Effector memory CD8-positive, alpha-beta T cell (primary cell): ENCODE measurements around the gene OR6T1.

ENCODE experiments used
- ATAC-seq: fragments of 150-1000 bp; cut with Tn5 transposase; replicated peaks from 2 replicates; pipeline ENCODE4 v1.10.0; 2021; ENCODE audit warnings: mild to moderate bottlenecking, moderate library complexity
- DNase-seq, 3 experiments: peaks; one replicate each; pipeline ENCODE4 v3.0.0; 2021
- H3K27ac Mint-ChIP-seq, 2 donors: one replicate each; pipeline ENCODE4 v1.8.0; 2022; ENCODE audit warnings: mild to moderate bottlenecking in 2 of 2, mixed read lengths in 2 of 2, moderate library complexity in 2 of 2
- H3K27me3 Mint-ChIP-seq, 2 donors: one replicate each; pipeline ENCODE4 v1.8.0; 2022; ENCODE audit warnings: mixed read lengths in 2 of 2
- H3K36me3 Mint-ChIP-seq: one replicate; pipeline ENCODE4 v1.8.0; 2022; ENCODE audit warnings: mild to moderate bottlenecking, moderate library complexity, mixed read lengths; ENCODE audit not compliant: insufficient read depth
- H3K4me1 Mint-ChIP-seq, 2 donors: one replicate each; pipeline ENCODE4 v1.8.0; 2022; ENCODE audit warnings: low read depth in 2 of 2, mixed read lengths in 2 of 2
- H3K4me3 Mint-ChIP-seq, 2 donors: one replicate each; pipeline ENCODE4 v1.8.0; 2022; ENCODE audit warnings: mild to moderate bottlenecking in 2 of 2, mixed read lengths in 2 of 2, moderate library complexity in 2 of 2
- H3K9me3 Mint-ChIP-seq, 2 donors: one replicate each; pipeline ENCODE4 v1.8.0; 2022; ENCODE audit warnings: mixed read lengths in 2 of 2
- total RNA-seq, 9 experiments: gene quantifications; one replicate each; lab custom pipeline; 2026; lab: John Stamatoyannopoulos, UW

OR6T1 gene, protein sequence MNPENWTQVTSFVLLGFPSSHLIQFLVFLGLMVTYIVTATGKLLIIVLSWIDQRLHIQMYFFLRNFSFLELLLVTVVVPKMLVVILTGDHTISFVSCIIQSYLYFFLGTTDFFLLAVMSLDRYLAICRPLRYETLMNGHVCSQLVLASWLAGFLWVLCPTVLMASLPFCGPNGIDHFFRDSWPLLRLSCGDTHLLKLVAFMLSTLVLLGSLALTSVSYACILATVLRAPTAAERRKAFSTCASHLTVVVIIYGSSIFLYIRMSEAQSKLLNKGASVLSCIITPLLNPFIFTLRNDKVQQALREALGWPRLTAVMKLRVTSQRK
- 0 reads per million in 9 experiments for total RNA-seq

DNA sequence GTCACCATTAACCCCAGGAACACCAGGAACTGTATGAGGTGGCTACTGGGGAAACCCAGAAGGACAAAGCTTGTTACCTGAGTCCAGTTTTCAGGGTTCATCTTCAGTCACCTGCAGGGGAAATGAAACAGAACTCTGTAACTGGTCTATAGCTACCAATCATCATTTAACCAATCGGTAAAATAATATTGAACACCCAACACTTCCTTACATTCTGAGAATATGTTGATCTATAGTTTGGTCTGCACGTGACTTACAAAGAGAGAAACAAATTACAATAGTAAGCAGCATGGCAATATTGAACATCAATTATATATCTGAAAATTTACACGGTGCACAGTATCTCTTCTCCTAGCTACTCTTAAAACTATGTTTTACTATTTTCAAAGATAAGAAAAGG is at the start of gene OR6T1:
OR6T1 (minus strand) TSS at position 101 of the 400 bp plus-strand sequence; CDS start at position 101, 0 bp downstream.
- H3K27ac Mint-ChIP-seq: no peak within 1 kb of the TSS
- H3K36me3 Mint-ChIP-seq: no peaks in the 10 kb centered on the region
- no peaks in the 10 kb centered on the region for H3K4me1 Mint-ChIP-seq
- H3K27me3 Mint-ChIP-seq: peaks cover 0 to 5% of the 10 kb centered on the region in 2 donors
- no peak for DNase-seq
- peaks cover 9 to 14% of the 10 kb centered on the region in 2 donors for H3K9me3 Mint-ChIP-seq
- no peak for ATAC-seq
- H3K4me3 Mint-ChIP-seq: no peak within 1 kb of the TSS

DNA sequence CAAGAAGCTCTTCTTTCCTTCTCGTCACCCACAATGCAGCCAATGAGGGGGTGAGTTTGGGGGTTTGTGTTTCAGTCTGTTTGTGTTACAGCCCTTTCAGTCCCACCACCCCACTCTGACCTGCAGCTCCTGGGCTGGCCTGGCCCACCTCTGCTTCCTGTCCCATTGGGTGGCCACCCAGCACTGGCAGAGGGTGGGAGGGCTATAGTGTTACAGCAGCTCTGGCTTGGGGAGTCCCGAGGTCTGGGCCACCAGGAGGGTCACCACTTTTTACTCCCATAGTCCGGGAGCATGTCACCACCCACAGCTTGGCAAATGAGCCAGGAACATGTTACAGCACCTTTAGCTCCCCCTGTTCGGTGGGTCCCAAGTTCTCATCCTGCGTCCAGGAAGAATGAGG is 35.7 kb upstream of the OR6T1 start:
- no peaks in the 10 kb centered on the region for H3K36me3 Mint-ChIP-seq
- DNase-seq (no peak), ATAC-seq (no peak)
- peaks cover 20 to 28% of the 10 kb centered on the region in 2 donors for H3K9me3 Mint-ChIP-seq
- H3K27me3 Mint-ChIP-seq: peaks cover 5 to 7% of the 10 kb centered on the region in 2 donors
- no peak overlapping the region for H3K27ac Mint-ChIP-seq
- no peaks in the 10 kb centered on the region for H3K4me1 Mint-ChIP-seq
- H3K4me3 Mint-ChIP-seq: no peak overlapping the region

DNA sequence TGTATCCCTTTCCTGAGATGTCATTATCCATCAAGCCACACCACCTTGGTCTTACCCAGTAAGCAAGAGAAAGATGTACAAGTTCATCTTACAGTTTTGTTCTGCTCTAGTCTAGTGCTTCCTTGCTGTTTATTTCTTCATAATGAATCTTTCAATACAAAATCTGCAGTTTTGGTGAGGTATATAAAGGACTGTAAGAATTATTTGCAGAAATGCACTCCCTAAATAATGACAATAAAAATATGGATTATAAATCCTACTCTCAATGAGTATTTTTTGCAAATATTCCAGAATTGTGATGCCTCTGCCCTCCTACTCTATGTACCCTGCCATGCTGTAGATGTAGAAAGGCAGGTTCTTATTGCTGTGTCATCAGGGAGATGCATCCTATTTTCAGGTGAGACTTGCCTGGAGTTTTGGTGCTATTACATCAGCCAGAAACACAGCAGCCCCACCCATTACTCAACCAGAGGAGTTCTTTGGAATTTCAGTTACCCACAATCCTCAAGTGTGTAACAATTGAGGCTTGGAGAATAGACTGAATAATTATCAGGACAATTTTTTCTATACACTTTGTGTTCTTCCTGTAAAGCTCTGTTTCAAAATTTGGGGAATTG is 34.2 kb upstream of the OR6T1 start, which contains the start of gene OR10S1:
OR10S1 (minus strand) TSS at position 51 of the 617 bp plus-strand sequence. CDS start 117 bp downstream, outside the sequence.
- Mint-ChIP-seq H3K4me1 (no peaks in the 10 kb centered on the region), H3K4me3 (no peak within 1 kb of the TSS), H3K27me3 (peaks cover 5 to 7% of the 10 kb centered on the region in 2 donors), H3K9me3 (peaks cover 10 to 19% of the 10 kb centered on the region in 2 donors), H3K27ac (peak within 1 kb of the TSS in 1 of 2 donors; percentile 28), H3K36me3 (no peaks in the 10 kb centered on the region)
- ATAC-seq (no peak), DNase-seq (no peak)

DNA sequence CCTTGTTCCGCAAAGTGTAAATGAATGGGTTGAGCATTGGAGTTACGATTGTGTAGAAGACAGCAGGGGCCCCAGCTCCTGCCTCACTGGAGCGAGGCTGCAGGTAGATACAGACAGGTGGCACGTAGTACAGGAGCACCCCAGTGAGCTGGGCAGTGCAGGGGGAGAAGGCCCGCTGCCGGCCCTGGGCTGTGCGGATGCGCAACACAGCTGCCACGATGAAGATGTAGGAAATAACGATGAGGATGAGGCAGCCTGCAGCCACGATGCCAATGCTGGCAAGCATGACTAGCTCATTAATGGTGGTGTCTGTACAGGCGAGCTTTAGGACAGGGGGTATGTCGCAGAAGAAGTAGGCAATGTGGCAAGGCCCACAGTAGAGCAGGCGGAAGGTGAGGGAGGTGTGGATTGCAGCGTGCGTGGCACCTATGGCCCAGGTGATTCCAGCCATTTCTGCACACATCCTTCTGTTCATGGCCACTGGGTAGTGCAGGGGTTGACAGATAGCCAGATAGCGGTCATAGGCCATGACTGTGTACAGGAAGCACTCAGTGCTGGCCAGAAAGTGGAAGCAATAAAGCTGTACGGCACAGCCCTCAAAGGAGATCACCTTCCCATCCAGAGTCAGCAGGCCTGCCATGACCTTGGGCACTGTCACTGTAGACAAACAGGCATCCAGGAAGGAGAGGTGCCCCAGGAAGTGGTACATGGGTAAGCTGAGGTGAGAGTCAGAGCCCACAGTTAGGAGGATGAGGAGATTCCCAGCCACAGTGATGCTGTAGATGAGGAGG is 33.3 kb upstream of the OR6T1 start:
- H3K27me3 Mint-ChIP-seq: peaks cover 5 to 7% of the 10 kb centered on the region in 2 donors
- H3K36me3 Mint-ChIP-seq: no peaks in the 10 kb centered on the region
- peaks cover 6 to 10% of the 10 kb centered on the region in 2 donors for H3K9me3 Mint-ChIP-seq
- no peaks in the 10 kb centered on the region for H3K4me1 Mint-ChIP-seq
- no peak overlapping the region for H3K4me3 Mint-ChIP-seq
- ATAC-seq (no peak), DNase-seq (no peak)
- H3K27ac Mint-ChIP-seq: peak overlapping the region in 1 of 2 donors; percentile 28

DNA sequence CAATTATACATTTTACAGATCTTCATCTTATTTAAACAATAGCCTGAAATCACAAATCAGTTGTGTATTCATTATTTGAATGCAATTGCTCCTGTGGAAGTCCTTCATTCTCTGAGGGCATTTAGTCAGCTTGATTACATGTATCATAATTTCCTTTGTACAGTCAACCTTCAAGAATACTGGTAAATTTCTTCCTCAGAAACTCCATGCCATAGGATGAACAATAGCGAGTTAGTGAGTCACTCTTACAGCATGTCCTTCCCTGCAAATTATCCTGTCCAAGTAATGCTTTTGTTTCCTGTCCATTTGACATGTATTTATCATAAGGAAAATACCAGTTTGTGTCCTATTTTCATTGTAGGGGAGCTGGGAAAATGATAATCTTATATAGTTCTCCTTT is 30.2 kb upstream of the OR6T1 start:
- H3K4me3 Mint-ChIP-seq: no peak overlapping the region
- DNase-seq: no peak
- no peaks in the 10 kb centered on the region for H3K4me1 Mint-ChIP-seq
- no peak for ATAC-seq
- peaks cover 5 to 7% of the 10 kb centered on the region in 2 donors for H3K27me3 Mint-ChIP-seq
- H3K36me3 Mint-ChIP-seq: no peaks in the 10 kb centered on the region
- H3K9me3 Mint-ChIP-seq: peaks cover 5 to 10% of the 10 kb centered on the region in 2 donors
- H3K27ac Mint-ChIP-seq: no peak overlapping the region

DNA sequence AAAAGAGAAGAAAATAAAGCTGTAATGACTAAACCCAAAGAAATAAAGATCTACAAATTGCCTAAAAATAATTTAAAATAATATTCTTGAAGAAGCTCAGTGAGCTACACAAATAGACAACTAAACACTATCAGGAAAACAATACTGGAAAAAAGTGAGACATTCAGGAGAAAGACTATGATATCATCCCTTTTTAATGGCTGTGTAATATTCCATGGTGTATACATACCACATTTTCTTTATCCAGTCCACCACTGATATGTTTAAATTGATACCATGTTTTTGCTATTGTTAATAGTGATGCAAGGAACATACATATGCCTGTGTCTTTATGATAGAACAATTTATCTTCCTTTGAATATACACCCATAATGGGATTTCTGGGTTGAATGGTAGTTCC is 13.1 kb upstream of the OR6T1 start:
- DNase-seq (no peak), ATAC-seq (no peak)
- H3K4me3 Mint-ChIP-seq: no peak overlapping the region
- H3K36me3 Mint-ChIP-seq: peaks cover 2% of the 10 kb centered on the region
- H3K27me3 Mint-ChIP-seq: no peaks in the 10 kb centered on the region
- H3K9me3 Mint-ChIP-seq: peaks cover 9 to 10% of the 10 kb centered on the region in 2 donors
- no peaks in the 10 kb centered on the region for H3K4me1 Mint-ChIP-seq
- H3K27ac Mint-ChIP-seq: no peak overlapping the region

DNA sequence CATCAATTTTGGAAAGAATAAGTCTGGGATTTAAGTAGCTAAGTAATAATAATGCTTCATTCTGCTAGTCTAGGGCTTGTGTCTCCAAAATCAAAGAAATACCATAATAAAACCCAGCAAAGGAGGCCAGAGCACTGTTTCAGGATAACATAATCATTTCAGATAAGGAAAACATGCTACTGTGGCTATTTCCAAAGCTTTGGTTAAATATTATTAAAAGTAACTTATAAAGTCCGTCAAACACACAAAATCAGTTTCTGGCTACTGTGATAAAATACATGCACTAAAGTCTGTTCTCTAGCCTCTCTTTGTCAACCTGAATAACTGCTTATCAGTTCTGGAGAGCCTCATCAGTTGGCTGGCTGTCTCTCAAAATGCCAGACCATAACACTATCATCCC is 1.5 kb upstream of the OR6T1 start:
- Mint-ChIP-seq H3K9me3 (peaks cover 5 to 9% of the 10 kb centered on the region in 2 donors), H3K36me3 (no peaks in the 10 kb centered on the region), H3K4me1 (no peaks in the 10 kb centered on the region), H3K27ac (no peak overlapping the region), H3K4me3 (no peak overlapping the region), H3K27me3 (no peaks in the 10 kb centered on the region)
- ATAC-seq (no peak), DNase-seq (no peak)

DNA sequence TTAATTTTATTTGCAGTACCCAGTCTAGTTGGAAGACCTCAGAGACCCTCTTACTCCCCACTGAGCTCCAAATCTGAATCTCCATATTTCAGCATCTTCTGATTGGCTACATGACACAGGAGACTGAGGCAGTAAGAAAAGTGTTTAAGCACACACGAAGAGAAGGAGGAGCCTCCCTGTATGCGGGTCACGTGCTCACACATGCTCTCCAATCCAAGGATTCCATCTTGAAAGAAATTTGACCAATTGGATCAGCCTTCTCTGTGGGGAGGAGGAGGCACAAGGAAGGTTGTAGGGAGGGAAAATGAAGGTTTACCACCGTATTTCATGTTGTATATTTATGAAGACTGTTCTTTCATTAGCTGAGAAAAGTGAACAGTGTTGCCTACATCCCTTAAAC is 1.2 kb downstream of the OR6T1 start:
- no peak for DNase-seq
- H3K27ac Mint-ChIP-seq: no peak overlapping the region
- no peak overlapping the region for H3K4me3 Mint-ChIP-seq
- H3K9me3 Mint-ChIP-seq: peaks cover 7 to 17% of the 10 kb centered on the region in 2 donors
- H3K4me1 Mint-ChIP-seq: no peaks in the 10 kb centered on the region
- ATAC-seq: no peak
- H3K36me3 Mint-ChIP-seq: no peaks in the 10 kb centered on the region
- peaks cover 0 to 5% of the 10 kb centered on the region in 2 donors for H3K27me3 Mint-ChIP-seq

DNA sequence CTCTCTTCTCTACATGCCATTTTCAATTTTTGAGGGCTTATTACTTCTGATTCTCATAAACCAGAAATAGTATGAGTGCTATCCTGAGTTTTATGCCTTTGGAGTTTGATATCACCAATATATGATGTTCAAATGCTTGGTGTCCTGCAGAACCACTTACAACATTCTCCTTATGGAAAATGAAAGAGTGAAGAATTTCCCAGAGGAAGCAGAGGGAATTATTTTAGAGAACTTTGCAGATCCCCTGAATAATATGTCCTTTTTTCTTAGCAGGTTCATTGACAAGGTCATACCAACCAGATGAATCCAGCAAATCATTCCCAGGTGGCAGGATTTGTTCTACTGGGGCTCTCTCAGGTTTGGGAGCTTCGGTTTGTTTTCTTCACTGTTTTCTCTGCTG is 4.3 kb downstream of the OR6T1 start, which contains the start of gene OR4D5:
OR4D5 (plus strand) TSS at position 301 of the 400 bp plus-strand sequence; CDS start at position 301, 0 bp downstream.
- DNase-seq (no peak), ATAC-seq (no peak)
- H3K4me1 Mint-ChIP-seq: no peaks in the 10 kb centered on the region
- no peak within 1 kb of the TSS for H3K4me3 Mint-ChIP-seq
- H3K27me3 Mint-ChIP-seq: peaks cover 0 to 5% of the 10 kb centered on the region in 2 donors
- peaks cover 7 to 19% of the 10 kb centered on the region in 2 donors for H3K9me3 Mint-ChIP-seq
- no peak within 1 kb of the TSS for H3K27ac Mint-ChIP-seq
- no peaks in the 10 kb centered on the region for H3K36me3 Mint-ChIP-seq

DNA sequence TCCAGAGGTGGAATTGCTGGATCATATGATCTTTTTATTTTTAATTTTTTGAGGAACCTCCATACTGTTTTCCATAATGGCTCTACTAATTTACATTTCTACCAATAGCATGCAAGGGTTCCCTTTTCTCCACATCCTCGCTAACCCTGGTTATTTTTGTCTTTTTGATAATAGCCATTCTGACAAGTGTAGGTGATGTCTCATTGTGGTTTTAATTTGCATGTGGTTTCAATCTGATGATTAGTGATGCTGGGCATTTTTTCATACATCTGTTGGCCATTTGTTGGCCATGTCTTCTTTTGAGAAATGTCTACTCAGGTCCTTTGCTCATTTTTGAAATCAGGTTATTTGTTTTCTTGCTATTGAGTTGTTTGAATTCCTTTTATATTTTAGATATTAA is 19.6 kb downstream of the OR6T1 start:
- no peaks in the 10 kb centered on the region for H3K27me3 Mint-ChIP-seq
- no peaks in the 10 kb centered on the region for H3K36me3 Mint-ChIP-seq
- no peak overlapping the region for H3K27ac Mint-ChIP-seq
- DNase-seq (no peak), ATAC-seq (no peak)
- no peaks in the 10 kb centered on the region for H3K9me3 Mint-ChIP-seq
- H3K4me3 Mint-ChIP-seq: no peak overlapping the region
- no peaks in the 10 kb centered on the region for H3K4me1 Mint-ChIP-seq

DNA sequence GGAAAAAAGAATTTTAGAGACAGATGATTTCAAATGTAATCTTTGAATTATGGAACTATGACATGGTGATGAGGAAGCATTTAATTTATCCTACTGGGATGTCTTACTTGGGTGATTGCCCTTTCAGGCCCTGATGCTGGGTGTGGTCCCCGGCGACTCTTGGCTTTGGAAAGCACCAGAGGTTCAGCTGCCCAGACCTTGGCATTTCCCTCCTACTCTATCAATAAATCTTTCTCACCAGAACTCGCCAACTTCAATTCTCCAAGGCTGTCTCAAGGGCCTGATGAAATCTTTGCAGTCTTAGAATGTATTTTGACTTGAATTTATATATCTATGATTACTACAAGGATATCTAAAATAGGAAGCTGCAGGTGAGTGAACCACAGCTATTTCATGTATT is 22.7 kb downstream of the OR6T1 start:
- Mint-ChIP-seq H3K4me1 (no peaks in the 10 kb centered on the region), H3K36me3 (no peaks in the 10 kb centered on the region), H3K27me3 (no peaks in the 10 kb centered on the region), H3K27ac (no peak overlapping the region), H3K4me3 (no peak overlapping the region), H3K9me3 (no peaks in the 10 kb centered on the region)
- DNase-seq (no peak), ATAC-seq (no peak)

DNA sequence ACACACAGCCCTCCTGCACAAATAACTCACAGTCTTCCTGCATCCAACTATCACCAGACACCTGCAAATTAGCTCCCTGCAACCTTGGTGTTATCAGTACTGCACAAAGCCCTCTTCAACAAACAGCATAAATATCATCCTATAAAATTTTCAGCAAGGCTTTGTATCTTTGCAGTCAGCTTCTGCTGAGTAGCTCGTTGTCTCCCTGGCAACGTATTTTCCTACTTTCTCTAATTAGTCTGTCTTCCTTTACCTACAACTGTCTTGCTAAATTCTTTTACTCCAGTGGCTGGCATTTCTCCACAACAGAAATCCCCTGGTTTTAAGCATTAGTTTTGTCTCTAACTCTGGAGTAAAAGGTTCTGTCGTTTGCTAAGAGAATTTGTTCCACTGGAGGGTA is 37.8 kb downstream of the OR6T1 start:
- no peaks in the 10 kb centered on the region for H3K9me3 Mint-ChIP-seq
- H3K27me3 Mint-ChIP-seq: no peaks in the 10 kb centered on the region
- ATAC-seq (no peak), DNase-seq (no peak)
- H3K36me3 Mint-ChIP-seq: no peaks in the 10 kb centered on the region
- H3K27ac Mint-ChIP-seq: no peak overlapping the region
- H3K4me3 Mint-ChIP-seq: no peak overlapping the region
- no peaks in the 10 kb centered on the region for H3K4me1 Mint-ChIP-seq

DNA sequence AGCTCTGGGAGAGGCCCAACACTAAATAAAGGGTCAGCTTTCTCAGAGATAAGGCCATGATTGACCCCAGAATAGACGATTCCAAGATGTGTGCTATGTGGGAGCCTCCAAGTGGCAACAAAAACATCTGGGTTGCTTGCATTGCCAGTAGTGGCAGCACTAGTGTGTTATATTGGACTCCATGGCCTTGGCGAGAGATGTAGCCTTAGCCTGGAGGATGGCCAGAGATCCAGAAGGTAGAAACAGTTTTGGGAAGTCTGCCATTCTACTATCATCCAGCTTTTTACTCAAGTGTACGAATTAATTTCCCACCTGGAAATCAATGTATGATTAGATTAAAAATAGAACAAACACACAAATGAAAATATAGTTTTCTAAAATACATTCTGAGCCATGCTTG is 38.7 kb downstream of the OR6T1 start:
- H3K27me3 Mint-ChIP-seq: no peaks in the 10 kb centered on the region
- ATAC-seq: no peak
- no peaks in the 10 kb centered on the region for H3K9me3 Mint-ChIP-seq
- H3K4me1 Mint-ChIP-seq: no peaks in the 10 kb centered on the region
- no peak overlapping the region for H3K4me3 Mint-ChIP-seq
- H3K27ac Mint-ChIP-seq: no peak overlapping the region
- no peak for DNase-seq
- H3K36me3 Mint-ChIP-seq: no peaks in the 10 kb centered on the region
